Measurements from ENCODE around the gene ADCY3. TPM values are rescaled to one million over a fixed set of nuclear protein-coding genes. Genes with fewer than 3 reads are reported as not detected.

Gene ADCY3
- total and polyA plus RNA-seq, 7 donors, result 9.2 to 15.2 (median 12.1) TPM

GRCh38 chr2:24844023-24844685 lies 75.9 kb downstream of the ADCY3 start:
- no peaks in the 10 kb centered on the region for H3K4me1 ChIP-seq
- DNase-seq (peak in 1 of 2 donors; percentile 33), ATAC-seq (no peak)
- H3K27me3 ChIP-seq (ENCODE audit: insufficient read depth in 3 of 3, low read length in 2 of 3), result peaks cover 0 to 1% (median 0%) of the 10 kb centered on the region in 3 donors
- 93 to 97% (median 94%) methylated on average over 9 of the region's 9 CpGs for WGBS, 3 donors
- no peak overlapping the region for H3K27ac ChIP-seq
- intact Hi-C loops (cut with DNase I), result no loop called here
- TF ChIP-seq, protein P1, sequence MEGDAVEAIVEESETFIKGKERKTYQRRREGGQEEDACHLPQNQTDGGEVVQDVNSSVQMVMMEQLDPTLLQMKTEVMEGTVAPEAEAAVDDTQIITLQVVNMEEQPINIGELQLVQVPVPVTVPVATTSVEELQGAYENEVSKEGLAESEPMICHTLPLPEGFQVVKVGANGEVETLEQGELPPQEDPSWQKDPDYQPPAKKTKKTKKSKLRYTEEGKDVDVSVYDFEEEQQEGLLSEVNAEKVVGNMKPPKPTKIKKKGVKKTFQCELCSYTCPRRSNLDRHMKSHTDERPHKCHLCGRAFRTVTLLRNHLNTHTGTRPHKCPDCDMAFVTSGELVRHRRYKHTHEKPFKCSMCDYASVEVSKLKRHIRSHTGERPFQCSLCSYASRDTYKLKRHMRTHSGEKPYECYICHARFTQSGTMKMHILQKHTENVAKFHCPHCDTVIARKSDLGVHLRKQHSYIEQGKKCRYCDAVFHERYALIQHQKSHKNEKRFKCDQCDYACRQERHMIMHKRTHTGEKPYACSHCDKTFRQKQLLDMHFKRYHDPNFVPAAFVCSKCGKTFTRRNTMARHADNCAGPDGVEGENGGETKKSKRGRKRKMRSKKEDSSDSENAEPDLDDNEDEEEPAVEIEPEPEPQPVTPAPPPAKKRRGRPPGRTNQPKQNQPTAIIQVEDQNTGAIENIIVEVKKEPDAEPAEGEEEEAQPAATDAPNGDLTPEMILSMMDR (IDR thresholded peaks at IDR 0.05), result no peak
- no peaks in the 10 kb centered on the region for H3K36me3 ChIP-seq (ENCODE audit: insufficient read depth in 1 of 2, low read depth in 1 of 2)
- H3K4me3 ChIP-seq, result no peak overlapping the region
- H3K9me3 ChIP-seq, result no peaks in the 10 kb centered on the region

DNA sequence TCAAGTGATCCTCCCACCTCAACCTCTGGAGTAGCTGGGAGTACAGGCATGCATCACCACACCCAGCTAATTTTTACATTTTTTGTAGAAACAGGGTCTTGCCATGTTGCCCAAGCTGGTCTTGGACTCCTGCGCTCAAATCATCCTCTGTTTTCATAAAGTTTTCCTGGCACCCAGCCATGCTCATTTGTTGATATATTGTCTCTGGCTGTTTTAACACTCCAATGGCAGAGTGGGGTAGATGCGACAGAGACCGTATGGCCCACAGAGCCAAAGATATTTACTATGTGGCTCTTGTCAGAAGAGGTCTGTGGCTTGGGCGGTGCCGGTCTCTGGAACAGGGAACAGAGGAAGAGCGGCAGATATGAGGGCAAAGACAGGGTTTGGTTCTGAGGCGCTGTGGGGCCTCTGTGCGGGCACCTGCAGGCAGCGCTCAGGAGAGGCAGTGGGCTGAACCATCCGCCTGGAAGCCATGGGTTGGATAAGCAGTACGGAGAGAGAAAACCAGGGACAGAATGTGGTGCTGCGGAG lies 76.6 kb downstream of the ADCY3 start:
- WGBS, 3 donors, result 96 to 98% (median 98%) methylated on average over 12 of the region's 12 CpGs
- Histone ChIP-seq H3K9me3 (no peaks in the 10 kb centered on the region), H3K27me3 (ENCODE audit: insufficient read depth in 3 of 3, low read length in 2 of 3) (peaks cover 0 to 1% (median 0%) of the 10 kb centered on the region in 3 donors), H3K4me1 (no peaks in the 10 kb centered on the region), H3K36me3 (ENCODE audit: insufficient read depth in 1 of 2, low read depth in 1 of 2) (no peaks in the 10 kb centered on the region), H3K27ac (no peak overlapping the region), H3K4me3 (no peak overlapping the region)
- intact Hi-C loops (cut with DNase I), result no loop called here
- DNase-seq (peak in 1 of 2 donors; percentile 36), ATAC-seq (no peak)
- TF ChIP-seq, protein P1 (IDR thresholded peaks at IDR 0.05), result no peak

GRCh38 chr2:24842081-24843050 lies 77.7 kb downstream of the ADCY3 start:
- no peaks in the 10 kb centered on the region for H3K9me3 ChIP-seq
- H3K27ac ChIP-seq, result no peak overlapping the region
- 96% methylated on average over 39 of the region's 39 CpGs for WGBS, 3 donors
- intact Hi-C loops (cut with DNase I), result no loop called here
- H3K4me1 ChIP-seq, result no peaks in the 10 kb centered on the region
- no peak overlapping the region for H3K4me3 ChIP-seq
- H3K27me3 ChIP-seq (ENCODE audit: insufficient read depth in 3 of 3, low read length in 2 of 3), result peaks cover 0 to 1% (median 0%) of the 10 kb centered on the region in 3 donors
- ATAC-seq, result no peak
- no peaks in the 10 kb centered on the region for H3K36me3 ChIP-seq (ENCODE audit: insufficient read depth in 1 of 2, low read depth in 1 of 2)
- DNase-seq, result peak in 1 of 2 donors; percentile 22
- TF ChIP-seq, protein P1 (IDR thresholded peaks at IDR 0.05), result no peak

- Histone ChIP-seq H3K4me3 (no peak overlapping the region), H3K9me3 (no peaks in the 10 kb centered on the region), H3K27me3 (ENCODE audit: insufficient read depth in 3 of 3, low read length in 2 of 3) (no peaks in the 10 kb centered on the region), H3K27ac (no peak overlapping the region), H3K4me1 (no peaks in the 10 kb centered on the region), H3K36me3 (ENCODE audit: insufficient read depth in 1 of 2, low read depth in 1 of 2) (no peaks in the 10 kb centered on the region)
- TF ChIP-seq, protein P1 (IDR thresholded peaks at IDR 0.05), result no peak
- intact Hi-C loops (cut with DNase I), result no loop called here
- WGBS, 3 donors, result 59 to 64% (median 62%) methylated on average over 21 to 26 of the region's 26 CpGs
- DNase-seq (peak in 1 of 2 donors; percentile 44), ATAC-seq (no peak)
Measured at GRCh38 chr2:24840962-24841945, 78.8 kb downstream of the ADCY3 start.

Data from psoas muscle (tissue), 8 donors.